Sigmoid colon (tissue), 7 donors: ENCODE data around the gene PCGF6. TPM values are rescaled to one million over a fixed set of nuclear protein-coding genes. Genes with fewer than 3 reads are reported as not detected.
A peak's percentile ranks its signal among the peaks of the same experiment; 100 is the strongest.

Source experiments
- DNase-seq: peaks from one replicate; pipeline ENCODE4 v3.0.0-alpha.2; 2019
- H3K27ac ChIP-seq, 4 donors: fragments of 200-600 bp; sonication (generic); one replicate each; pipeline ENCODE4 v1.5.1; 2016 to 2019; ENCODE audit warnings: mild to moderate bottlenecking in 1 of 4
- H3K27me3 ChIP-seq, 3 donors: fragments of 200-600 bp; sonication (generic); one replicate each; pipeline ENCODE4 v1.5.1; 2019; ENCODE audit warnings: mild to moderate bottlenecking in 1 of 3
- H3K36me3 ChIP-seq, 4 donors: fragments of 200-600 bp; sonication (generic); one replicate each; pipeline ENCODE4 v1.5.1; 2016 to 2019
- H3K4me1 ChIP-seq, 4 donors: fragments of 200-600 bp; sonication (generic); one replicate each; pipeline ENCODE4 v1.5.1; 2017 to 2019
- H3K4me3 ChIP-seq, 4 donors: fragments of 200-600 bp; sonication (generic); one replicate each; pipeline ENCODE4 v1.5.1; 2017 to 2019; ENCODE audit warnings: mild to moderate bottlenecking in 2 of 4, moderate library complexity in 1 of 4
- H3K9me3 ChIP-seq, 4 donors: fragments of 200-600 bp in 3 of 4; sonication (generic) in 3 of 4; one replicate each; pipeline versions ENCODE4 v1.5.1 to v1.6.1; 2013 to 2019
- CTCF ChIP-seq, 4 experiments: fragments of 450-650 bp in 3 of 4; fragments of 200-600 bp in 1 of 4; IDR thresholded peaks; one replicate each; pipeline ENCODE4 v1.5.1; 2016 to 2019; ENCODE audit warnings: antibody characterized with exemption in 4 of 4, mild to moderate bottlenecking in 3 of 4, moderate library complexity in 2 of 4
- EP300 ChIP-seq, 4 donors: sonication (generic); formaldehyde crosslinking; IDR thresholded peaks; one replicate each; pipeline ENCODE4 v1.6.1; 2017; ENCODE audit warnings: antibody characterized with exemption in 4 of 4
- POLR2A ChIP-seq, 2 donors: fragments of 450-650 bp; IDR thresholded peaks; one replicate each; pipeline ENCODE4 v1.6.1; 2016; ENCODE audit warnings: antibody characterized with exemption in 2 of 2, mild to moderate bottlenecking in 2 of 2, moderate library complexity in 2 of 2
- POLR2AphosphoS5 ChIP-seq, 4 donors: sonication (generic); formaldehyde crosslinking; IDR thresholded peaks; one replicate each; pipeline ENCODE4 v1.6.1; 2017; ENCODE audit warnings: antibody characterized with exemption in 4 of 4
- WGBS, 2 donors: extraction: QIAGEN DNeasy Blood & Tissue Kit; methylation state at CpG; one replicate each; pipeline ENCODE4 v1.1.7; 2013; 5-methylcytosine and 5-hydroxymethylcytosine counted together
- intact Hi-C: fragments of 100-400 bp; cut with DNase I; formaldehyde crosslinking; loops from one replicate; pipeline ENCODE4 v1.15.1; 2023
- polyA plus RNA-seq, 3 donors: library from polyadenylated mRNA; stranded (reverse); fragments of 200-250 nt; gene quantifications; one replicate each; pipeline ENCODE4 v1.2.3, GENCODE V29; 2013
- total RNA-seq, 4 donors: library from RNA; depleted of rRNA; stranded (reverse); fragments of >200 nt; gene quantifications; one replicate each; pipeline ENCODE4 v1.1.0, GENCODE V29; 2016
- donor health status: healthy with polysubstance abuse.
- donor health status: Bipolar disorder and iron deficiency.
- donor health status: healthy.

Gene PCGF6
- total and polyA plus RNA-seq, 7 donors = 4.9 to 26.0 (median 16.3) TPM

GRCh38 chr10:103276896-103277712 lies 73.8 kb downstream of the PCGF6 start, which contains the start of gene INA:
Gene INA (plus strand): TSS chr10:103277138. CDS start chr10:103277212, 74 bp downstream.
- Histone ChIP-seq H3K9me3 (no peaks in the 10 kb centered on the region), H3K4me1 (peaks cover 0 to 27% (median 17%) of the 10 kb centered on the region in 4 donors), H3K36me3 (no peaks in the 10 kb centered on the region), H3K27me3 (peaks cover 22 to 74% (median 55%) of the 10 kb centered on the region in 3 donors), H3K27ac (no peak within 1 kb of the TSS), H3K4me3 (peak within 1 kb of the TSS in 3 of 4 donors; percentile 4 to 32 (median 25))
- no peak for DNase-seq
- 1 to 3% methylated on average over 105 of the region's 105 CpGs for WGBS, 2 donors
- intact Hi-C loops = no loop called here
- TF ChIP-seq POLR2A (IDR thresholded peaks at IDR 0.05) = no peak
- no peak for TF ChIP-seq EP300 (IDR thresholded peaks at IDR 0.05)
- no peak for TF ChIP-seq POLR2AphosphoS5 (IDR thresholded peaks at IDR 0.05)
- TF ChIP-seq CTCF (IDR thresholded peaks at IDR 0.05) = no peak

GRCh38 chr10:103276251-103276895 lies 74.6 kb downstream of the PCGF6 start:
- 13 to 21% methylated on average over 21 of the region's 21 CpGs for WGBS, 2 donors
- DNase-seq = no peak
- TF ChIP-seq POLR2AphosphoS5 (IDR thresholded peaks at IDR 0.05) (no peak), EP300 (IDR thresholded peaks at IDR 0.05) (no peak), CTCF (IDR thresholded peaks at IDR 0.05) (no peak), POLR2A (IDR thresholded peaks at IDR 0.05) (no peak)
- Histone ChIP-seq H3K27ac (no peak overlapping the region), H3K36me3 (no peaks in the 10 kb centered on the region), H3K4me1 (peaks cover 0 to 27% (median 17%) of the 10 kb centered on the region in 4 donors), H3K4me3 (no peak overlapping the region), H3K9me3 (no peaks in the 10 kb centered on the region), H3K27me3 (peaks cover 22 to 67% (median 50%) of the 10 kb centered on the region in 3 donors)
- intact Hi-C loops = no loop called here

- H3K4me3 ChIP-seq = no peak overlapping the region
- no peak overlapping the region for H3K27ac ChIP-seq
- no peak for DNase-seq
- no peaks in the 10 kb centered on the region for H3K9me3 ChIP-seq
- peaks cover 0 to 24% (median 17%) of the 10 kb centered on the region in 4 donors for H3K4me1 ChIP-seq
- TF ChIP-seq CTCF (IDR thresholded peaks at IDR 0.05) = no peak
- TF ChIP-seq POLR2A (IDR thresholded peaks at IDR 0.05) = no peak
- TF ChIP-seq EP300 (IDR thresholded peaks at IDR 0.05) = no peak
- intact Hi-C loops = no loop called here
- peaks cover 16 to 34% (median 20%) of the 10 kb centered on the region in 3 donors for H3K27me3 ChIP-seq
- 61 to 65% methylated on average over 4 of the region's 4 CpGs for WGBS, 2 donors
- H3K36me3 ChIP-seq = no peaks in the 10 kb centered on the region
These were observed 77.9 kb downstream of the PCGF6 start for GRCh38 chr10:103273041-103273441.

- no peaks in the 10 kb centered on the region for H3K36me3 ChIP-seq
- no peaks in the 10 kb centered on the region for H3K4me1 ChIP-seq
- 31 to 32% methylated on average over 11 of the region's 11 CpGs for WGBS, 2 donors
- no peak for TF ChIP-seq CTCF (IDR thresholded peaks at IDR 0.05)
- no peak for TF ChIP-seq EP300 (IDR thresholded peaks at IDR 0.05)
- TF ChIP-seq POLR2AphosphoS5 (IDR thresholded peaks at IDR 0.05) = no peak
- no peak for TF ChIP-seq POLR2A (IDR thresholded peaks at IDR 0.05)
- peaks cover 0 to 17% (median 3%) of the 10 kb centered on the region in 3 donors for H3K27me3 ChIP-seq
- DNase-seq = no peak
- intact Hi-C loops = no loop called here
- no peak overlapping the region for H3K27ac ChIP-seq
- no peaks in the 10 kb centered on the region for H3K9me3 ChIP-seq
- H3K4me3 ChIP-seq = no peak overlapping the region
These were observed 85.1 kb downstream of the PCGF6 start for GRCh38 chr10:103265717-103266329.
